Activated CD8-positive, alpha-beta memory T cell treated with anti-CD3 and anti-CD28 coated beads, Interleukin-2, amount 10 ng/mL, durations not matched to agents 7 days and 5 days (primary cell): ENCODE results near the gene TMEM38A. TPM values are rescaled to one million over a fixed set of nuclear protein-coding genes. Genes with fewer than 3 reads are reported as not detected.
"Not testable (repeated sequence)": the region's sequence is repeated elsewhere in the genome, so short reads cannot be mapped to it uniquely, and the experiment has no call there.

Source experiments
- ATAC-seq: fragments of 150-1000 bp; cut with Tn5 transposase; one replicate; pipeline ENCODE4 v1.10.0; 2021; ENCODE audit warnings: moderate library complexity
- CTCF ChIA-PET: fragments of 350-600 bp; sonication (Branson Sonifier 250); formaldehyde crosslinking; loops from one replicate; lab custom pipeline; 2021; ENCODE audit warnings: antibody characterized with exemption; lab: Charles Lee
- DNase-seq: peaks from one replicate; pipeline ENCODE4 v3.0.0-alpha.2; 2020
- H3K27ac Mint-ChIP-seq: one replicate; pipeline ENCODE4 v1.8.0; 2021; ENCODE audit warnings: mild to moderate bottlenecking, mixed read lengths
- H3K27me3 Mint-ChIP-seq: one replicate; pipeline ENCODE4 v1.8.0; 2021; ENCODE audit warnings: mixed read lengths
- H3K36me3 Mint-ChIP-seq: one replicate; pipeline ENCODE4 v1.8.0; 2021; ENCODE audit warnings: mild to moderate bottlenecking, mixed read lengths
- H3K4me1 Mint-ChIP-seq: one replicate; pipeline ENCODE4 v1.8.0; 2021; ENCODE audit warnings: mixed read lengths
- H3K4me3 Mint-ChIP-seq: one replicate; pipeline ENCODE4 v1.8.0; 2021; ENCODE audit warnings: mild to moderate bottlenecking, moderate library complexity, mixed read lengths
- H3K9me3 Mint-ChIP-seq: one replicate; pipeline ENCODE4 v1.8.0; 2022; ENCODE audit warnings: low read depth, mixed read lengths
- total RNA-seq, 2 experiments: library from RNA; stranded (reverse); gene quantifications; one replicate each; pipeline ENCODE4 v1.2.3, GENCODE V29; 2021

Gene TMEM38A
- total RNA-seq, 2 experiments from 2014 or later = 0.87 to 0.88 TPM

- no peak overlapping the region for H3K4me3 Mint-ChIP-seq
- no peaks in the 10 kb centered on the region for H3K4me1 Mint-ChIP-seq
- DNase-seq (no peak), ATAC-seq (no peak)
- peaks cover 2% of the 10 kb centered on the region for H3K27me3 Mint-ChIP-seq
- no peak overlapping the region for H3K27ac Mint-ChIP-seq
- no peaks in the 10 kb centered on the region for H3K9me3 Mint-ChIP-seq
- CTCF ChIA-PET = interaction anchor here (1.1 kb wide), 1 partner anchor 14 kb away, joined by 4 read pairs; no protein-coding TSS in a partner anchor
- H3K36me3 Mint-ChIP-seq = no peaks in the 10 kb centered on the region
Observed at GRCh38 chr19:16670291-16670690, 9.4 kb downstream of the TMEM38A start.

GRCh38 chr19:16671652-16672274 lies 10.8 kb downstream of the TMEM38A start:
- Mint-ChIP-seq H3K27ac (no peak overlapping the region), H3K4me3 (no peak overlapping the region), H3K36me3 (no peaks in the 10 kb centered on the region), H3K9me3 (no peaks in the 10 kb centered on the region), H3K27me3 (peaks cover 2% of the 10 kb centered on the region), H3K4me1 (no peaks in the 10 kb centered on the region)
- no peak for DNase-seq
- ATAC-seq = no peak
- CTCF ChIA-PET = interaction anchor here (0.6 to 1.1 kb wide), 2 partner anchors 49 to 185 kb away, joined by 3 to 6 read pairs; no protein-coding TSS in a partner anchor

DNA sequence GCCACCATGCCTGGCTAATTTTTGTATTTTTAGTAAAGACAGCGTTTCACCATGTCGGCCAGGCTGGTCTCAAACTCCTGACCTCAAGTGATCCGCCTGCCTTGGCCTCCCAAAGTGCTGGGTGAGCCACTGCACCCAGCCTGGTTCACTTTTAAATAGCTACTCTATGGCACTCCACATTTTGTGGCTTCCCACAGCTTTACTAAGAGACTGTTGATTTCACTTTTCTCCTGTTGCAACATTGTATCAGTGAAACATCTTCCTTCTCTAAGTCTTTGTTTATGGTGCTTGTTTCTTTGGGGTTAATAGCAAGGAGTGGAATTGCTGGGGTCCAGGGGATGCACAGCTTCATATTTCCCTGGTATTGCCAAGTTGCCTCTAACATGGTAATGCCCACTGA lies 12.3 kb downstream of the TMEM38A start:
- Mint-ChIP-seq H3K27ac (no peak overlapping the region), H3K4me1 (no peaks in the 10 kb centered on the region), H3K27me3 (peaks cover 2% of the 10 kb centered on the region), H3K9me3 (no peaks in the 10 kb centered on the region), H3K36me3 (no peaks in the 10 kb centered on the region), H3K4me3 (no peak overlapping the region)
- DNase-seq (no peak), ATAC-seq (no peak)
- CTCF ChIA-PET = interaction anchor here (0.8 kb wide), 1 partner anchor 132 kb away, joined by 3 read pairs; no protein-coding TSS in a partner anchor

DNA sequence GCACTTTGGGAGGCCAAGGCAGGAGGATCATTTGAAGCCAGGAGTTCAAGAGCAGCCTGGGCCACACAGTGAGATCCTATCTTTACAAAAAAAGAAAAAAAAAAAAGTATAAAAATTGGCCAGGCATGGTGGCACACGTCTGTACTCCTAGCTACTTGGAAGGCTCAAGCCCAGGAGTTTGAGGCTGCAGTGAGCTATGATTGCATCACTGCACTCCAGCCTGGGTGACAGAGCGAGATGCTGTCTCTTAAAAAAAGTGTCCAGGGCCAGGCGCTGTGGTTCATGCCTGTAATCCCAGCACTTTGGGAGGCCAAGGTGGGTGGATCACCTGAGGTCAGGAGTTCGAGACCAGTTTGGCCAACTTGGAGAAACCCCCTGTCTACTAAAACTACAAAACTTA lies 12.9 kb downstream of the TMEM38A start:
- DNase-seq, ATAC-seq, H3K27me3 Mint-ChIP-seq, H3K27ac Mint-ChIP-seq, H3K4me1 Mint-ChIP-seq, H3K4me3 Mint-ChIP-seq, H3K9me3 Mint-ChIP-seq, H3K36me3 Mint-ChIP-seq: not testable (repeated sequence)
- CTCF ChIA-PET = interaction anchor here (0.7 kb wide), 1 partner anchor 716 kb away, joined by 3 read pairs; no protein-coding TSS in a partner anchor

DNA sequence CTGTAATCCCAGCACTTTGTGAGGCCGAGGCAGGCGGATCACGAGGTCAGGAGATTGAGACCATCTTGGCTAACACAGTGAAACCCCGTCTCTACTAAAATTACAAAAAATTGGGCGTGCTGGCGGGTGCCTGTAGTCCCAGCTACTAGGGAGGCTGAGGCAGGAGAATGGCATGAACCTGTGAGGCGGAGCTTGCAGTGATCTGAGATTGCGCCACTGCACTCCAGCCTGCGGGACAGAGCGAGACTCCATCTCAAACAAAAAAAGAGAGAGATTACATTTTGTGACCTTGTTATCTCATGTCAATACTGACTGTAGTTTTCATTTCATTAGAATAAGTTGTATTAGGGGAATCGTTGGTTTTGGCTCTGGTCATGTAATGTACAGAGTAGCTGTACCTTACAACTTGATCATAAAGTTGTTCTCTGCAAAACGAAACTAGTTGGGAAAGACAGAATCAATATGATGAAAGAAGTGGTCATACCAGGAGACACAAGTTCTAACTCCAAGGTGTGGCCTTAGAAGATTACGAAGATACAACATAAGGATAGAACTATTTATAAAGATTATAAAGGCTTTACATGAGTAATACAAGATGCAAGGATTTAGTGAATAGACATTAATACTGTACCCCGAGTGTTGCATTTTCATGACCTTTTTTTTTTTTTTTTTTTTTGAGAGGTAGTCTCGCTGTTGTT lies 15.3 kb downstream of the TMEM38A start:
- H3K36me3 Mint-ChIP-seq = peaks cover 1% of the 10 kb centered on the region
- H3K9me3 Mint-ChIP-seq = peaks cover 1% of the 10 kb centered on the region
- DNase-seq (no peak), ATAC-seq (no peak)
- no peaks in the 10 kb centered on the region for H3K4me1 Mint-ChIP-seq
- H3K4me3 Mint-ChIP-seq = no peak overlapping the region
- CTCF ChIA-PET = no interaction called here
- H3K27me3 Mint-ChIP-seq = peaks cover 2% of the 10 kb centered on the region
- no peak overlapping the region for H3K27ac Mint-ChIP-seq

GRCh38 chr19:16677055-16677454 lies 16.1 kb downstream of the TMEM38A start:
- Mint-ChIP-seq H3K4me1 (no peaks in the 10 kb centered on the region), H3K9me3 (peaks cover 2% of the 10 kb centered on the region), H3K36me3 (peaks cover 2% of the 10 kb centered on the region), H3K4me3 (no peak overlapping the region), H3K27ac (no peak overlapping the region), H3K27me3 (peaks cover under 1% of the 10 kb centered on the region)
- DNase-seq = no peak
- no peak for ATAC-seq
- CTCF ChIA-PET = no interaction called here

GRCh38 chr19:16678498-16678897 lies 17.6 kb downstream of the TMEM38A start:
- DNase-seq = no peak
- no peaks in the 10 kb centered on the region for H3K27me3 Mint-ChIP-seq
- peaks cover 2% of the 10 kb centered on the region for H3K9me3 Mint-ChIP-seq
- H3K36me3 Mint-ChIP-seq = peaks cover 2% of the 10 kb centered on the region
- no peak for ATAC-seq
- H3K4me1 Mint-ChIP-seq = no peaks in the 10 kb centered on the region
- no peak overlapping the region for H3K27ac Mint-ChIP-seq
- CTCF ChIA-PET = interaction anchor here (0.7 kb wide), 1 partner anchor 357 kb away, joined by 3 read pairs; no protein-coding TSS in a partner anchor
- H3K4me3 Mint-ChIP-seq = no peak overlapping the region

- no peaks in the 10 kb centered on the region for H3K27me3 Mint-ChIP-seq
- no peak overlapping the region for H3K4me3 Mint-ChIP-seq
- DNase-seq (no peak), ATAC-seq (no peak)
- H3K36me3 Mint-ChIP-seq = peaks cover 2% of the 10 kb centered on the region
- no peak overlapping the region for H3K27ac Mint-ChIP-seq
- peaks cover 2% of the 10 kb centered on the region for H3K9me3 Mint-ChIP-seq
- CTCF ChIA-PET = no interaction called here
- H3K4me1 Mint-ChIP-seq = no peaks in the 10 kb centered on the region
Observed at GRCh38 chr19:16679811-16680210, 18.9 kb downstream of the TMEM38A start.

DNA sequence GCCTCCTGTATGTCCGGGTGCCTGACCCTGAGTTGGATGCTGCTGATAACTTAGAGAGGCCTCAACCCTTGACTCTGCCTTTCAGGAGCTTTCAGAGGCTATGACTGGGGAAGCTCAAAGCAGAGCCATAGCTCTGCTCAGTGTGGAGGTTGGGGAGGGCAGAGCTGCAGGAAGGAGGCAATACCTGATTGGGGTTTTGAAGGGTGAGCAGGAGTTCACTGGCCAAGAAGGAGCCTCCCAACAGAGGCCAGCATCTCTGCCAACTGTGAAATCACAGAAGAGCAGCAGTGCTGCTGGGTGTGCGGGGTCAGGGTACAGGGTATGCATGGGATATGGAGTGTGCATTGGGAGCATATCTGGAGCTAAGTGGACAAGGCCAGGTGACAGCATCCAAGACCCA lies 21.6 kb downstream of the TMEM38A start:
- H3K36me3 Mint-ChIP-seq = peaks cover 2% of the 10 kb centered on the region
- H3K4me1 Mint-ChIP-seq = no peaks in the 10 kb centered on the region
- H3K4me3 Mint-ChIP-seq = no peak overlapping the region
- peaks cover 2% of the 10 kb centered on the region for H3K9me3 Mint-ChIP-seq
- CTCF ChIA-PET = no interaction called here
- H3K27ac Mint-ChIP-seq = no peak overlapping the region
- no peaks in the 10 kb centered on the region for H3K27me3 Mint-ChIP-seq
- ATAC-seq = no peak
- DNase-seq = no peak

DNA sequence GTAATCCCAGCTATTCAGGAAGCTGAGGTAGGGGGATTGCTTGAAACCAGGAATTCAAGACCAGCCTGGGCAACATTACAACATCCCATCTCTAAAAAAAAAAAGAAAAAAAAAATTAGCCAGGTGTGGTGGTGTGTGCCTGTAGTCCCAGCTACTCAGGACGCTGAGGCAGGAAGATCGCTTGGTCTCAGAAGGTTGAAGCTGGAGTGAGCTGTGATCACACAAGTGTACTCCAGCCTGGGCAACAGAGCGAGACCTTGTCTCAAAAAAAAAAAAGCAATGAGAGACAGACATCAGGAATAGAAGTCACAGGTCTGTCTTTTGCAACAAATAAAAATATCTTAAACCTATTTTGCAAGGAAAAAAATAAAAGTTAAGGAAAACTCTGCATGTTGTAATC lies 23.3 kb downstream of the TMEM38A start:
- H3K27ac Mint-ChIP-seq = no peak overlapping the region
- DNase-seq (no peak), ATAC-seq (no peak)
- H3K4me3 Mint-ChIP-seq = no peak overlapping the region
- no peaks in the 10 kb centered on the region for H3K27me3 Mint-ChIP-seq
- peaks cover 2% of the 10 kb centered on the region for H3K36me3 Mint-ChIP-seq
- CTCF ChIA-PET = interaction anchor here (0.7 to 1.2 kb wide), 2 partner anchors 14 to 104 kb away, joined by 3 to 4 read pairs; no protein-coding TSS in a partner anchor
- peaks cover 2% of the 10 kb centered on the region for H3K9me3 Mint-ChIP-seq
- no peaks in the 10 kb centered on the region for H3K4me1 Mint-ChIP-seq

DNA sequence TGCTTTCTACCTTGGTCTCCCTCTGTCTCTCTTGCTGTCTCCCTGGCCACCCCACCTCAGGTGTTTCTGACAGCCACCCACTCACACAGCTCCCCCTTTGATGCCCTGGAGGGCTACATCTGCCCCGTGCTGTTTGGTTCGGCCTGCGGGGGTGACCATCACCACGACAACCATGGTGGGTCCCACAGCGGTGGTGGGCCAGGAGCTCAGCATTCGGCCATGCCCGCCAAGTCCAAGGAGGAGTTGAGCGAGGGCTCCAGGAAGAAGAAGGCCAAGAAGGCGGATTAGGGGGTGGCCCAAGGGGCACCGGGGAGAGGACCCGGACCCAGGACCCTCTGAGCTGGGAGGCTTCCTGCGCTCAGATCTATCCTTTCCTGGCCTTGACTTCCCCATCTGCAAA lies 27.1 kb downstream of the TMEM38A start:
- CTCF ChIA-PET = no interaction called here
- Mint-ChIP-seq H3K4me3 (no peak overlapping the region), H3K4me1 (no peaks in the 10 kb centered on the region), H3K36me3 (no peaks in the 10 kb centered on the region), H3K9me3 (no peaks in the 10 kb centered on the region), H3K27me3 (no peaks in the 10 kb centered on the region), H3K27ac (no peak overlapping the region)
- ATAC-seq = no peak
- DNase-seq = no peak

GRCh38 chr19:16698914-16699313 lies 38.0 kb downstream of the TMEM38A start:
- DNase-seq = no peak
- CTCF ChIA-PET = no interaction called here
- no peak overlapping the region for H3K27ac Mint-ChIP-seq
- no peaks in the 10 kb centered on the region for H3K36me3 Mint-ChIP-seq
- H3K27me3 Mint-ChIP-seq = no peaks in the 10 kb centered on the region
- no peak overlapping the region for H3K4me3 Mint-ChIP-seq
- no peaks in the 10 kb centered on the region for H3K9me3 Mint-ChIP-seq
- no peak for ATAC-seq
- H3K4me1 Mint-ChIP-seq = no peaks in the 10 kb centered on the region

DNA sequence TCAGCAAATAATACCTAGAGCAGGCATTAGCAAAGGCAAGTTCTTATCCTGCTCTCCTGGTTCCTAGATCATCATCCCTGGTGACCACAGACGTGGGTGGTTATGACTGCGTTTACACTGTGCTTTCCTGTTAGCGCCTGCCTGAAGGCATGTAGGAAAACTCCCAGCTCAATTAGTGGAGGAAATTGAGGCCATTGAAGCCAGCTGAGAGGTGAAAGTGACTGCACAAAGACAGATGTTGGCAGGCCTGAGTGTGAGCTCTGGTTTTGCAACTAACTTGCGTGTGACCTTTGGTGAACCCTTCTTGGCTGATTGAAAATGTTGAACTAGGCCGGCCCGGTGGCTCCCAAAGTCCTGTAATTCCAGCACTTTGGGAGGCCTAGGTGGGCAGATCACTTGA lies 41.2 kb downstream of the TMEM38A start:
- Mint-ChIP-seq H3K4me3 (no peak overlapping the region), H3K4me1 (no peaks in the 10 kb centered on the region), H3K27me3 (no peaks in the 10 kb centered on the region), H3K27ac (no peak overlapping the region), H3K36me3 (no peaks in the 10 kb centered on the region), H3K9me3 (no peaks in the 10 kb centered on the region)
- ATAC-seq (no peak), DNase-seq (no peak)
- CTCF ChIA-PET = interaction anchor here (1.0 kb wide), 1 partner anchor 12 kb away, joined by 4 read pairs; no protein-coding TSS in a partner anchor

GRCh38 chr19:16703677-16704076 lies 42.7 kb downstream of the TMEM38A start:
- Mint-ChIP-seq H3K36me3 (no peaks in the 10 kb centered on the region), H3K4me1 (no peaks in the 10 kb centered on the region), H3K9me3 (no peaks in the 10 kb centered on the region), H3K27ac (no peak overlapping the region), H3K4me3 (no peak overlapping the region), H3K27me3 (no peaks in the 10 kb centered on the region)
- CTCF ChIA-PET = interaction anchor here (1.5 kb wide), 1 partner anchor 11 kb away, joined by 8 read pairs; no protein-coding TSS in a partner anchor
- no peak for ATAC-seq
- DNase-seq = no peak
